Smooth muscle cell (in vitro differentiated cells): ENCODE data around the gene DYNC1H1. TPM values are rescaled to one million over a fixed set of nuclear protein-coding genes. Genes with fewer than 3 reads are reported as not detected.
A peak's percentile ranks its signal among the peaks of the same experiment; 100 is the strongest.

Source experiments
- DNase-seq: peaks from one replicate; lab custom pipeline; 2025; ENCODE audit not compliant: unreplicated experiment; lab: John Stamatoyannopoulos, UW
- H2AFZ ChIP-seq: fragments of 200-600 bp; sonication (generic); 2 replicates; pipeline ENCODE4 v1.6.0; 2016; ENCODE audit warnings: antibody characterized with exemption, low read depth, mild to moderate bottlenecking
- H3F3A ChIP-seq: fragments of 200-600 bp; sonication (generic); 2 replicates; pipeline ENCODE4 v1.6.0; 2017; ENCODE audit warnings: antibody characterized with exemption, low read depth
- H3K27ac ChIP-seq: fragments of 200-600 bp; sonication (generic); 2 replicates; pipeline ENCODE4 v1.5.1; 2016; ENCODE audit warnings: low read depth, mild to moderate bottlenecking
- H3K27me3 ChIP-seq: fragments of 200-600 bp; sonication (generic); 2 replicates; pipeline ENCODE4 v1.6.1; 2016; ENCODE audit warnings: low read depth, mild to moderate bottlenecking
- H3K36me3 ChIP-seq: fragments of 200-600 bp; sonication (generic); 2 replicates; pipeline ENCODE4 v1.5.1; 2016; ENCODE audit warnings: low read depth
- H3K4me1 ChIP-seq: fragments of 200-600 bp; sonication (generic); 2 replicates; pipeline ENCODE4 v1.5.1; 2016; ENCODE audit warnings: low read depth
- H3K4me2 ChIP-seq: fragments of 200-600 bp; sonication (generic); 2 replicates; pipeline ENCODE4 v1.6.0; 2016; ENCODE audit warnings: mild to moderate bottlenecking
- H3K4me3 ChIP-seq: fragments of 200-600 bp; sonication (generic); 2 replicates; pipeline ENCODE4 v1.5.1; 2016; ENCODE audit warnings: mild to moderate bottlenecking
- H3K79me2 ChIP-seq: fragments of 200-600 bp; sonication (generic); 2 replicates; pipeline ENCODE4 v1.6.0; 2016; ENCODE audit warnings: low read depth, mild to moderate bottlenecking
- H3K9ac ChIP-seq: fragments of 200-600 bp; sonication (generic); 2 replicates; pipeline ENCODE4 v1.6.0; 2016; ENCODE audit warnings: low read depth
- H3K9me3 ChIP-seq: fragments of 200-600 bp; sonication (generic); replicated peaks from 2 replicates; pipeline ENCODE4 v1.5.1; 2016; ENCODE audit warnings: low read depth
- H4K20me1 ChIP-seq: fragments of 200-600 bp; sonication (generic); 2 replicates; pipeline ENCODE4 v1.6.0; 2016; ENCODE audit warnings: low read depth
- WGBS: methylation state at CpG from one replicate; pipeline ENCODE4 v1.1.7; 2016; ENCODE audit warnings: low lambda C conversion rate; 5-methylcytosine and 5-hydroxymethylcytosine counted together
- polyA plus RNA-seq: library from polyadenylated mRNA; unstranded; fragments of >200 nt; fragmentation: Nextera tagmentation; extraction: Ambion mirVana; gene quantifications from 2 replicates; pipeline ENCODE4 v1.2.1, GENCODE V29; 2016
- total RNA-seq: library from RNA; depleted of rRNA; stranded (reverse); fragments of >200 nt; gene quantifications from 2 replicates; pipeline ENCODE4 v1.2.3, GENCODE V29; 2014
- TF ChIP-seq, protein P1 (sequence below): fragments of 200-600 bp; sonication (generic); IDR thresholded peaks from 2 replicates; pipeline ENCODE4 v1.5.1; 2017; ENCODE audit warnings: borderline replicate concordance, mild to moderate bottlenecking, antibody characterized with exemption; ENCODE audit not compliant: insufficient read depth, poor library complexity, severe bottlenecking

The DYNC1H1 gene
- total and polyA plus RNA-seq, 2 experiments from 2014 or later, result 137 to 399 TPM

DNA sequence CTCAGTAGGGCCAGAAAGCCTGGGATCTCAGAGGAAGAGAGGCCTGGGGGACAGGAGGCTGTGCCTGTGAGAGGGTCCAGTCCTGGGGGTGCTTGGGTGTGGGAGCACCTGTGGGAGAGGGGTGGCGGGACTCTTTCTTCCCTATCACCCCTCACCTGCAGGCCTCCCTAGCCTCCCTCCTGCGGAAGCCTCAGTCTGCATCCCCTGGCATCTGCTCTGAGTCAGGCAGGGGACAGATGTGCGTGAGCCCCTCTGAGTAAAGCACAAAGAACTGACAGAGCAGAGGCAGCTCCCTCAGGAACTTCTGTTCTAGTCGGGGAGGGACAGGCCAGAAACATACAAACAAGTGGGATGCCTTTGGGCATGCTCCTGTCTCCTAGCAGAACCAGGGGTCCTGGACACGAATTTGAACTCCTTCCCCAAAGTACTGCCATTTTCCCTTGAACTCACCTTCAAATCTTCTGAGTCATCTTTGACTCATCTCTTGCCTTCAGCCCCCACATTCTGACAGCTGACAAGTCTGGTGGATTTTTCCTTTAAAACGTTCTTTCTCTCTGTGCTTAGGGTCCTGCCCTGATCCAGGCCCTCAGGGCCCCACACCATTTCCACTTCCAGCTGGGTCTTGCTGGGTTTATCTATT, 131.0 kb downstream of the DYNC1H1 start:
- Histone ChIP-seq H3K4me2 (no peak overlapping the region), H3F3A (no peaks in the 10 kb centered on the region), H2AFZ (no peak overlapping the region), H3K79me2 (no peaks in the 10 kb centered on the region), H3K9me3 (no peaks in the 10 kb centered on the region), H3K4me3 (no peak overlapping the region), H4K20me1 (no peaks in the 10 kb centered on the region), H3K27ac (peak overlapping the region; percentile 27), H3K27me3 (no peaks in the 10 kb centered on the region), H3K4me1 (no peaks in the 10 kb centered on the region), H3K36me3 (no peaks in the 10 kb centered on the region), H3K9ac (no peak overlapping the region)
- TF ChIP-seq, protein P1, sequence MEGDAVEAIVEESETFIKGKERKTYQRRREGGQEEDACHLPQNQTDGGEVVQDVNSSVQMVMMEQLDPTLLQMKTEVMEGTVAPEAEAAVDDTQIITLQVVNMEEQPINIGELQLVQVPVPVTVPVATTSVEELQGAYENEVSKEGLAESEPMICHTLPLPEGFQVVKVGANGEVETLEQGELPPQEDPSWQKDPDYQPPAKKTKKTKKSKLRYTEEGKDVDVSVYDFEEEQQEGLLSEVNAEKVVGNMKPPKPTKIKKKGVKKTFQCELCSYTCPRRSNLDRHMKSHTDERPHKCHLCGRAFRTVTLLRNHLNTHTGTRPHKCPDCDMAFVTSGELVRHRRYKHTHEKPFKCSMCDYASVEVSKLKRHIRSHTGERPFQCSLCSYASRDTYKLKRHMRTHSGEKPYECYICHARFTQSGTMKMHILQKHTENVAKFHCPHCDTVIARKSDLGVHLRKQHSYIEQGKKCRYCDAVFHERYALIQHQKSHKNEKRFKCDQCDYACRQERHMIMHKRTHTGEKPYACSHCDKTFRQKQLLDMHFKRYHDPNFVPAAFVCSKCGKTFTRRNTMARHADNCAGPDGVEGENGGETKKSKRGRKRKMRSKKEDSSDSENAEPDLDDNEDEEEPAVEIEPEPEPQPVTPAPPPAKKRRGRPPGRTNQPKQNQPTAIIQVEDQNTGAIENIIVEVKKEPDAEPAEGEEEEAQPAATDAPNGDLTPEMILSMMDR, result no peak
- DNase-seq, result no peak
- WGBS, result 53% methylated on average over 6 of the region's 6 CpGs

DNA sequence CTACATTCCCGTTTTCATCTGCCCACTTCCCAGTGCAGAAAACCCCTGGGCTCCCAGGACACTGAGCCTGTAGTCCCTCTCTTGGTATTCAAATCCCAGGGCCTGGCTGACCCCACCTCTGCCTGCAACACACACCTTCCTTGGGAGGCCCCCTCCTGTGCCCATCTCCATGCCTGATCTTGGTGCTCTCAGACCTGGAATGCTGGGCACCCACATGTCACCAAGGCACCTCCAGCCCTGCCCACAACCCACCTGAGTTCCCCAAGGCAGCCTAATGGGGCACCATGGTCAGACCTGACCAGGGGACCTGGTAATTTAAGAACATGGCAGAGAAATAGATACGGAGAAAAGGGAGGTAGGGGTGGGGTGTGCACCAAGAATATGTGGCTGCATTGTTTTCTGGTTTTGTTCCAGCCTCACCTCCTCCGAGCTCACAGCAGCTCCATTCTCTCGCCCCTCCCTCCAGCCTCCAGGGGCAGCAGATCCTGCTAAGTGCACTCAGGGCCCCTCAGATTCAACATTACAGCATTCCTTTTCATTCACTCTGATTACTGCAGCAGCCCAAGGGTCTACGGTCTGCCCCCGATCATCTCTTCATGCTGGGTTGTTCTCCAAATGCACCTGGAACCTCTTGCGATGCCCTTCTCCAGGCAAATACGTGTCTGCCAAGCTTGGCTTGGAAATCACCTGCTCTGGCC, 131.6 kb downstream of the DYNC1H1 start:
- H3K79me2 ChIP-seq, result no peaks in the 10 kb centered on the region
- no peaks in the 10 kb centered on the region for H3K36me3 ChIP-seq
- no peak overlapping the region for H3K4me2 ChIP-seq
- H3K9ac ChIP-seq, result no peak overlapping the region
- H3K4me1 ChIP-seq, result no peaks in the 10 kb centered on the region
- no peaks in the 10 kb centered on the region for H3K9me3 ChIP-seq
- no peak overlapping the region for H2AFZ ChIP-seq
- 54% methylated on average over 8 of the region's 8 CpGs for WGBS
- no peak for DNase-seq
- H3K4me3 ChIP-seq, result no peak overlapping the region
- H4K20me1 ChIP-seq, result no peaks in the 10 kb centered on the region
- no peaks in the 10 kb centered on the region for H3K27me3 ChIP-seq
- TF ChIP-seq, protein P1, result no peak
- H3K27ac ChIP-seq, result peak overlapping the region; percentile 27
- no peaks in the 10 kb centered on the region for H3F3A ChIP-seq

DNA sequence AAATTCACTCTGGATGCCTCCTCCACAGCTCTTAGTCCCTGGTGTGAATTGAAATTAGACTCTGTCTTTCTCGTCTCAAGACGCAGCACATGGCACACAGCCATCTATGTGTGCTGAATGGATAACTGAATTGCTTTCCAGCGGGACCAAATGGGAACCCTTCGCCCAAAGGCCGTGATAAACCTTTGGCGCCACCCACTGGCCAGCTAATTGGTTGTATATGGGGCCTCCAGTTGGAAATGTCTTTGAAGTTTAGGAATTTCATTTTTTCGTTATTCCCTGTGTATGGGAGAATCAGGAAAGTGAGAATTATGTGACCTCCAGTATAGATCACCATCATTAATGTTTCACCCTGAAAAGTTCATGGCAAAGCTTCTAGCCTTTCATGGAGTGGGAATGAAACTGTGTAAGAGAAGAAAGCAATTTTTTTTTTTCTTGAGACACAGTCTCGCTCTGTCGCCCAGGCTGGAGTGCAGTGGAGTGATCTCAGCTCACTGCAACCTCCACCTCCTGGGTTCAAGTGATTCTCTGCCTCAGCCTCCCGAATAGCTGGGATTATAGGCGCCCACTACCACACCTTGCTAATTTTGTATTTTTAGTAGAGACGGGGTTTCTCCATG, 132.3 kb downstream of the DYNC1H1 start:
- no peaks in the 10 kb centered on the region for H3K4me1 ChIP-seq
- no peak overlapping the region for H3K9ac ChIP-seq
- WGBS, result 32% methylated on average over 12 of the region's 12 CpGs
- no peaks in the 10 kb centered on the region for H4K20me1 ChIP-seq
- H3K79me2 ChIP-seq, result no peaks in the 10 kb centered on the region
- H3K27ac ChIP-seq, result no peak overlapping the region
- H3K36me3 ChIP-seq, result no peaks in the 10 kb centered on the region
- no peak overlapping the region for H2AFZ ChIP-seq
- TF ChIP-seq, protein P1, result peak; percentile 78
- no peaks in the 10 kb centered on the region for H3K9me3 ChIP-seq
- no peaks in the 10 kb centered on the region for H3K27me3 ChIP-seq
- H3K4me3 ChIP-seq, result no peak overlapping the region
- DNase-seq, result peak; percentile 16
- no peak overlapping the region for H3K4me2 ChIP-seq
- H3F3A ChIP-seq, result no peaks in the 10 kb centered on the region
